Coronary artery (tissue), 2 donors: ENCODE measurements around the gene DSCAML1.

Experiments used
- DNase-seq: peaks from one replicate; pipeline ENCODE4 v3.0.0-alpha.2; 2017; ENCODE audit warnings: low spot score
- H3K27ac ChIP-seq, 2 donors: fragments of 200-600 bp; sonication (generic); one replicate each; pipeline ENCODE4 v1.5.1; 2016 to 2019
- H3K4me3 ChIP-seq: fragments of 200-600 bp; sonication (generic); 2 replicates; pipeline ENCODE4 v1.5.1; 2016; ENCODE audit warnings: mild to moderate bottlenecking, moderate library complexity
- TF ChIP-seq, protein P1 (sequence below): fragments of 200-600 bp; sonication (generic); IDR thresholded peaks from one replicate; pipeline ENCODE4 v1.5.1; 2019; ENCODE audit warnings: antibody characterized with exemption

Gene DSCAML1

DNA sequence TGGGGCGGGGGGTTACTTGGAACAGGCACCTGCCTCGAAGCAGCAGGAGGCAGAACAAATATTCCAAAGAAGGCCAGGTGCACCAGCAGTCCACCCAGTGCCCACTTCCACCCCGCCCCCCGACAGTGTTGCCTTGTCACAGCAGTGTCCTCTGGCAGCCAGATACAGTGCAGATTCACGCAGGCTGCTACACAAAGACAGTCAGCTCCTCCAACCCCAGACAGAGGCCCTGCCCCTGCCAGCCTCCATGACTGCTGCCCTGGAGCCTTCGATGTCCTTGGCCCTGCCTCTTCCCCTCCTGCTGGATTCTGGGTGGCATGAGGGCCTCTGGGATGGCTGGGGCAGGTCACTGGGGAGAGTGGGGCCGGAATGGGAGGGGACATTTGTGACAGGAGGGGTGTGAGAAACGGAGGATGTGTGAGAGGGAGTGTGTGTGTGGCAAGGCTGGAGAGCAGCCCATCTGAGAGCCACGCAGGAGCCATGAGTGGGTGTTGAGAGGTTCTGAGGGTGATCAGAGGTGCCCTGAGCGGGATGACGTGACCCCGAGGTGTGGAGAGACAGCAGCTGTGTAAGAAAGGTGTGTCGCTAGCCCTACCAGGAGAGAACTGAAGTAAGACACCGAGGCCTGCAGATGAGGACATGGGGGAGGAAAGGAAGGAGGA, 295.6 kb downstream of the DSCAML1 start:
- TF ChIP-seq, protein P1, sequence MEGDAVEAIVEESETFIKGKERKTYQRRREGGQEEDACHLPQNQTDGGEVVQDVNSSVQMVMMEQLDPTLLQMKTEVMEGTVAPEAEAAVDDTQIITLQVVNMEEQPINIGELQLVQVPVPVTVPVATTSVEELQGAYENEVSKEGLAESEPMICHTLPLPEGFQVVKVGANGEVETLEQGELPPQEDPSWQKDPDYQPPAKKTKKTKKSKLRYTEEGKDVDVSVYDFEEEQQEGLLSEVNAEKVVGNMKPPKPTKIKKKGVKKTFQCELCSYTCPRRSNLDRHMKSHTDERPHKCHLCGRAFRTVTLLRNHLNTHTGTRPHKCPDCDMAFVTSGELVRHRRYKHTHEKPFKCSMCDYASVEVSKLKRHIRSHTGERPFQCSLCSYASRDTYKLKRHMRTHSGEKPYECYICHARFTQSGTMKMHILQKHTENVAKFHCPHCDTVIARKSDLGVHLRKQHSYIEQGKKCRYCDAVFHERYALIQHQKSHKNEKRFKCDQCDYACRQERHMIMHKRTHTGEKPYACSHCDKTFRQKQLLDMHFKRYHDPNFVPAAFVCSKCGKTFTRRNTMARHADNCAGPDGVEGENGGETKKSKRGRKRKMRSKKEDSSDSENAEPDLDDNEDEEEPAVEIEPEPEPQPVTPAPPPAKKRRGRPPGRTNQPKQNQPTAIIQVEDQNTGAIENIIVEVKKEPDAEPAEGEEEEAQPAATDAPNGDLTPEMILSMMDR: no peak
- H3K4me3 ChIP-seq: no peak overlapping the region
- no peak overlapping the region for H3K27ac ChIP-seq
- DNase-seq: no peak

GRCh38 chr11:117498791-117499190, 298.2 kb downstream of the DSCAML1 start:
- H3K27ac ChIP-seq: no peak overlapping the region
- DNase-seq: no peak
- H3K4me3 ChIP-seq: no peak overlapping the region
- TF ChIP-seq, protein P1: no peak

DNA sequence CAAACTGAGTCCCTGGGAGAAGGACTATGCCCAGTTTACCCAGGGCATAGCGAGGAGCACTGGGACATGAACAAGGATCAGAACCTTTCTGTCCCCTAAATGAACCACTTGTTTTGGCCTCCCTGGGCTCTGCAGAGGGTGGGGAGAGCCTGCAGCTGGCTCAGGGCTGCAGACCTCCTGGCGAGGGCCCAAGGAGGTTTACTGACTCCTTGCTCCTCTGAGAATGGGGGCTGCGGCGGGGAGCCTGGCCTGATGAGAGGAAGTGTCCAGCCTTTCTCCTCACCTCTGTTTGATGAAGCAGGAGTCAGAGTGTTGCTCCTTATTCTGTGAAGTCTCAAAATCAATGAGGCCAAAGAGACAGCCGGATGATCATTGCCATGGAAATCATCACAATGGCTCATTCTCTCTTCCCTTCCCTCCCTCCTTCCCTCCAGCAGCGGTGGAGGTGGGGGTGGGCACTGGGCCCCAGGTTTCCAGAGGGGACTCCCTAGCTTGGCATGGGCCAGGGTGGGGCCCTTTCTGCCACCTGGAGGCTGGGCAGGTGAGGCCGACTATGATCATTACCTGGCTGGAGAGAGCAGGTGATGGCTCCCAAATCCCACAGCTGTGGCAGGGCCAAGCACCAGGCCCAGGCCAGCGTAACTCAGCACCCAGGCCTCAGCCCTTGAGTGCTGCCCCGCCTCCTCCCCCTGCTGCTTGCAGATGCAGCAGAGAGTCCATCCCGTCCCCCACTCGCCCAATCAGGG, 299.6 kb downstream of the DSCAML1 start:
- no peak overlapping the region for H3K27ac ChIP-seq
- no peak overlapping the region for H3K4me3 ChIP-seq
- no peak for DNase-seq
- TF ChIP-seq, protein P1: no peak

GRCh38 chr11:117495357-117495756, 301.7 kb downstream of the DSCAML1 start:
- TF ChIP-seq, protein P1: no peak
- DNase-seq: no peak
- Histone ChIP-seq H3K4me3 (no peak overlapping the region), H3K27ac (no peak overlapping the region)

DNA sequence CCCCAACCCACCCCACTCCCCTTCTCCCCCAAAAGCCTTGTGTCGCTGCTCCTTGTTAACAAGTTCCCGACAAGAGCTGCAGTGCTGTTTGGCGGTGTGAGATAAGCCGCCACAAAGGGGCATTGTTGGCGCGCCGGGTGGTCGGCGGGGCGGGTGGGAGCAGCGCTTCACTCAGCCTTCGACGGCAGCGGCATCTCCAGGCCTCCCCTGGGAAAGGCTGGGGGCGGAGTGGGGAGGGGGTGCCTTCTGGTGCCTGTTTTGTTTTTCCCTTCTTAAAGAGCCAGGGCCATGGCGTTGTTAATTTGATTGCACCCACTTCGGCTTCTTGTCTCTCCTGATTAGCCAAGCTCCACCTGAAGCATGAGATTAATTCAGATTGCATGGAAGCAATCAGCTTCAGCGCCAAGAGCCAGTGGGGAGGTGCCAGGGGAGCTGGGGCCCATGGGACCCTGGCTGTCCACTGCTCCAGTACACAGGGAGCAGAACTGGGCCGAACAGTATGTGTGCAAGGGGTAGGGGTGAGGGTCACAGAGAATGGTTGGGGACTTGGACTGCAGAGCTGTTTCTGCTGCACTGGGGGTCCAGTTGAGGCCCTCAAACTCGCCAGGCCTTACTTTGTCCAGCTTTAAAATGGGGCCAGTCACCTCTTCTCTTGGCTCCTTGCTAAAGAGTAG, 304.3 kb downstream of the DSCAML1 start:
- H3K27ac ChIP-seq: no peak overlapping the region
- no peak for DNase-seq
- TF ChIP-seq, protein P1: no peak
- H3K4me3 ChIP-seq: no peak overlapping the region

DNA sequence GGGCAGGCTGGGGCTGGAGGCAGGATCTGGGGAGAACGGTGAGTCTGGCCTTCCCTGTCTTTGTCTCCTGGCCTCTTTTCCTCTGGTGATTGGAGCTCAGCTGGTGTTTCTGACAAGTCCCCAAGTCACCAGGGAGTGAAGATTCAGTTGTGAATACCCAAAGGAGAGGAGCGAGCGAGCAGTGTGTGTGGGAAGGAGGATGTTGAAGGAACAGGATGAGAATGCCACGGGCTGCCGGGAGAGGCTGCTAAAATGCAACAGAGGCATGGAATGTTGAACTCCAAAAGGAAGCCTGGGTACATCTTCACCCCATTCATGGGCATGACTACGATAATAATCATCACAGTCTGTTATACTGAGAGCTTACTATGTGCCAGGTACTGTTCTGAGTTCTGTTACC, 306.1 kb downstream of the DSCAML1 start:
- DNase-seq: no peak
- Histone ChIP-seq H3K4me3 (no peak overlapping the region), H3K27ac (no peak overlapping the region)
- TF ChIP-seq, protein P1: no peak
